HG03280 (cell line): ENCODE data around the gene HSD17B8.

ENCODE experiments used
- ATAC-seq: cut with Tn5 transposase; IDR thresholded peaks from one replicate; pipeline ENCODE4 v1.9.1; 2021; ENCODE audit warnings: mild to moderate bottlenecking, moderate library complexity; ENCODE audit not compliant: unreplicated experiment

The HSD17B8 gene

DNA sequence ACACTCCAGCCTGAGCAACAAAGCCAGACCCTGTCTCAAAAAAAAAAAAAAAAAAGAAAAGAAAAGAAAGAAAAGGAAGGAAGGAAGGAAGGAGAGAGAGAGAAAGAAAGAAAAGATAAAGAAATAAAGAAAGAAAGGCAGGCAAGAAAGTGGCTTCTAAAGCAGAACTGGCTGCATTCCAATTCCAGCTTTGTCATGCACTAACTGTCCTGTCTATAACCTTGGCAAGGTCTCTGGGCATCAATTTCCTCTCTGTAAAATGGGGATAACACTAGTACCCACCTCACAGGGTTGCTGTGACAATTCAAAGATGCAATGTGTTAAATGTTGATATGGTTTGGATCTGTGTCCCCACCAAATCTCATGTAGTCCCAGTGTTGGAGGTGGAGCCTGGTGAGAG, 31.9 kb downstream of the HSD17B8 start:
- no peak for ATAC-seq

GRCh38 chr6:33236852-33237251, 32.4 kb downstream of the HSD17B8 start:
- no peak for ATAC-seq

DNA sequence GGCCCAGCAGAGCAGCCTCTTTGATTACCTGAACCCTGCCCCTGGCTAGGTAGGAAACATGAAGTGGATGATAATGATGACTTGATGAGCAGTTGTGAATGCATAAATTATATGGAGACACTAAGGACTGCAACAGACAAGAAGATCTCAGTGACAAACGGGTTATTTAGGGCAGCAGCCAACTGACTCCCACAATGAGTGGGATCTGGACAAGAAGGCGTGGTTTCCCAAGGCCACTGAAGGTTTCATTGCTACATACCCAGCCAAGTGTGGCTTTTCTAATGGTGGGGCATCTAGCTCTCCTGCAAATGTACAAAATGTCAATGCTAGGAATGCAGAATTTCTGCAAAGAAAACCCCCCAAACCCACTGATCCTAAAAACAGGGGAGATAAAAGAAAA, 33.3 kb downstream of the HSD17B8 start:
- no peak for ATAC-seq

DNA sequence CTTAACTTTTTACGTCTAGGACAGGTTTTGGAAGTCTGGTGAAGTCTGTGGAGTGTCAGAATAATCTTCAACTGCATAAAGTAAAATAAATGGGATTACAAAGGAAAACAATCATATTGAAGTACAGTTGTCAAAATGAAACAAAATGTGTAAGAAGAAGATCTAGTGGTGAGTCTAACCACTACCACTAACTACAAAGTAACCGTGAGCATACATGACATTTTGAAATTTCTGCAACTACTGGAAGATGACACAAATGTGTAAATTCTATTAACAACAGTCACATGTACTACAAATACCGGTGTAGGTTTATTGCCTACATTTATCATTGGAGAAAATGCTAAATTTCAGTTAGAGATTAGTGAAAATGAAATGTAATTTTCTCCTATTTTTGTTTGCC, 37.5 kb downstream of the HSD17B8 start:
- no peak for ATAC-seq

GRCh38 chr6:33243476-33243875, 39.0 kb downstream of the HSD17B8 start:
- ATAC-seq = no peak

DNA sequence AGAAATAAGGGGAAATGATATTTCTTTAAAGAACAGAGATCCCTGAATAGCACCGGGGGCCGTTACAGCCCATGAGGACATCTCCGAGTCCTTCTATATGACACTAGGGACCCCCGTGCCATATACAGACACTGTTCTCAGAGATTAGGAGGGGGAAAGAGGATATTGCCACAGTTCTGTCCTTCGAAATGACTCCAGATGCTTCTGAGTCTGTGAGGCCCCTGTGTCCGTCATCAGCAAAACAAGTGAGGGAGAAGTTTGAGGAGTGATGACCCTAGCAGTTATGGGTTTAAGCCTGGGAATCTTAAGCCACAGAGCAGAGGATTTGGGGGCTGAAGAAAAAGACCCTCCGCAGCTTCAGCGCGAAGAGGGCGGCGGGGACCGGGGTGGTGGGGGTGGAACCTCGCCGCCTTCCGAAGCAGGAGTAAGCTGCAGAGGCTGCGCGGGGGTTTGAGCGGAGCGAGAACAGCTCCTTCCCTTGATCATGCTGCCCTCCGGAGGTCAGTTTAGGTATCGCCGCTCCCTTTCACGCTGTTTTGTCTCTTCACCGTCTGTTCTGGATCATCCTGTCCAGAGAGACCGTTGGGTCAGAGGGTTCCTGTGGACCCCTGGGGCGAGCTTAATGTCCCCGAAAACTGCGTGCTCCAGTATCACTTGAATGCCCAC, 43.7 kb downstream of the HSD17B8 start:
- peak; percentile 30 for ATAC-seq

GRCh38 chr6:33248643-33248931, 44.1 kb downstream of the HSD17B8 start:
- no peak for ATAC-seq

GRCh38 chr6:33248932-33249731, 44.7 kb downstream of the HSD17B8 start:
- peak; percentile 85 for ATAC-seq

DNA sequence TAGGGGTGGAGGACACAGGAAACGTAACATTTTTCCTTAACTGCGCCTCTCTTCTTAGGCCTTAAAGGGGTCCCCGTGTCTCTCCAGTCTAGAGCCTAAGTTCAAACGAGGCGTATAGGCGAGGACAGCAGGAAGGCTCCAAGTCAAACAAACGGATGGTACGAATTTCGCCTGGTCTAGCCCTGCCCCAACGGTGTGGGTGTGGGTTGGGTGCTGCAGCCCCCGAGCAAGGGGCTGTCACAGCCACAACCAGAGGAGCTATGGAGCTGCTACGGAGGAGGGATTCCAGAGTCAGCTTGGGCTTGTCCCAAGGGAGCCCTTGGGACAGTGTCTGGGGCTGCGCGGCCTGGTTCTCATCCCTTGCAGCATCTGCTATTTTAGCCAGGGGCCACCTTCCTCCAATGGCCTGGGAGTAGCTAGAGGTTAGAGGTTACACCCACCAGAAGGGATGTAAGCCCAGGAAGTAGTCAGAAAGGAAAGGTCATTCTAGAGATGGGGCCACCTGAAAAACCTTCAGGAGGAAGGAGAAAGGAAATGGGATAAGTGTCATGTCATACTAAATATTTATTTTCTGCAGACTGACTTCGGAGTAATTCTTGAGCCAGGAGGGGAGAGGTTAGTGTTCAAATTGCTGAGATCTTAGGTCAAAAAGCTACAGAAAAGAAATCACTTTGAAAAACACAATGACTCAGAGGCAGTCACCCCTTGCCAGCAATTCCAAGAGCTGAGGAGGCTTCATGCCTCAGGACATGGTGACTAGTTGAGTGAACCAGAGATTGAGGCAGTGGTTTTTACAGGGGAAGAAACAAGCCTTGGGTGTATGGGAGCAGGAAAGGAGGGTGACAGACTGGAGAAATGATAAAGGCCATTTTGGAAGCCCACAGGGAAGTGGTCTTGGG, 45.5 kb downstream of the HSD17B8 start:
- no peak for ATAC-seq

- no peak for ATAC-seq
Measured at GRCh38 chr6:33250731-33251130, 46.3 kb downstream of the HSD17B8 start.

- no peak for ATAC-seq
Measured at GRCh38 chr6:33251395-33252012, 47.0 kb downstream of the HSD17B8 start.

- ATAC-seq = no peak
Measured at GRCh38 chr6:33252759-33253158, 48.3 kb downstream of the HSD17B8 start.

DNA sequence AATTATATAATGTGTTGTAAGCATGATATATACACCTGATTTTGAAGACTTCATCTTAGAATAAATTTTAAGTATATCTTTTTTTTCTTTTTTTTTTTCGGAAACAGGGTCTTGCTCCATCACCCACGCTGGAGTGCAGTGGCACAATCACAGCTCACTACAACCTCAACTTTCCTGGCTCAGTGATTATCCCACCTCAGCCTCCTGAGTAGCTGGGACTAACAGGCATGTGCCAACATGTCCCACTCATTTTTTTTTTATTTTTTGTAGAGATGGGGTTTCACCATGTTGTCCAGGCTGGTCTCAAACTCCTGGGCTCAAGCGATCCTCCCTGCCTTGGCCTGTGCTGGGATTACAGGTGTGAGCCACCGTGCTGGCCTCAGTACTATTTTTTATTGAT, 50.1 kb downstream of the HSD17B8 start:
- no peak for ATAC-seq
